Testis (tissue), 3 donors: ENCODE measurements around the gene PDLIM7. TPM values are rescaled to one million over a fixed set of nuclear protein-coding genes. Genes with fewer than 3 reads are reported as not detected.
A peak's percentile ranks its signal among the peaks of the same experiment; 100 is the strongest.

Experiments used
- DNase-seq: peaks from one replicate; pipeline ENCODE4 v3.0.0-alpha.2; 2019
- H3K27ac ChIP-seq, 2 donors: fragments of 200-600 bp; sonication (generic); one replicate each; pipeline ENCODE4 v1.5.1; 2019
- H3K27me3 ChIP-seq: fragments of 200-600 bp; sonication (generic); one replicate; pipeline ENCODE4 v1.5.1; 2019
- H3K36me3 ChIP-seq: fragments of 200-600 bp; sonication (generic); one replicate; pipeline ENCODE4 v1.5.1; 2017; ENCODE audit warnings: low read depth; ENCODE audit errors: missing control alignments
- H3K4me1 ChIP-seq: fragments of 200-600 bp; sonication (generic); one replicate; pipeline ENCODE4 v1.5.1; 2019
- H3K4me3 ChIP-seq, 2 donors: fragments of 200-600 bp; sonication (generic); one replicate each; pipeline ENCODE4 v1.5.1; 2017 to 2019
- H3K9me3 ChIP-seq: fragments of 200-600 bp; sonication (generic); one replicate; pipeline ENCODE4 v1.5.1; 2017
- POLR2A ChIP-seq: fragments of 450-650 bp; IDR thresholded peaks from one replicate; pipeline ENCODE4 v1.6.1; 2017; ENCODE audit warnings: antibody characterized with exemption, mild to moderate bottlenecking, moderate library complexity
- WGBS, 2 donors: methylation state at CpG; one replicate each; pipeline ENCODE4 v1.1.5; 2018; 5-methylcytosine and 5-hydroxymethylcytosine counted together
- intact Hi-C: fragments of 100-400 bp; cut with DNase I; formaldehyde crosslinking; loops from one replicate; pipeline ENCODE4 v1.15.1; 2023; ENCODE audit warnings: low total_unique reads
- polyA plus RNA-seq: library from polyadenylated mRNA; stranded (reverse); fragments of 350-450 nt; fragmentation: Illumina TruSeq; extraction: RNeasy Lipid Tissue Mini Kit (QIAGEN cat#74804); gene quantifications from one replicate; pipeline ENCODE4 v1.2.3, GENCODE V29; 2014; ENCODE audit warnings: low read depth, low replicate concordance; ENCODE audit not compliant: insufficient read depth
- total RNA-seq, 2 donors: library from RNA; depleted of rRNA; stranded (reverse); fragments of >200 nt; gene quantifications; one replicate each; pipeline ENCODE4 v1.2.3, GENCODE V29; 2016
- TF ChIP-seq, protein P1 (sequence below), 3 experiments: fragments of 450-650 bp in 2 of 3; fragments of 200-600 bp in 1 of 3; sonication (generic) in 1 of 3; IDR thresholded peaks; one replicate each; pipeline ENCODE4 v1.5.1; 2016 to 2019; ENCODE audit warnings: antibody characterized with exemption in 3 of 3, mild to moderate bottlenecking in 2 of 3, moderate library complexity in 1 of 3

Gene PDLIM7
- total and polyA plus RNA-seq, 3 donors from 2014 or later, result 72.2 to 118 (median 90.5) TPM

DNA sequence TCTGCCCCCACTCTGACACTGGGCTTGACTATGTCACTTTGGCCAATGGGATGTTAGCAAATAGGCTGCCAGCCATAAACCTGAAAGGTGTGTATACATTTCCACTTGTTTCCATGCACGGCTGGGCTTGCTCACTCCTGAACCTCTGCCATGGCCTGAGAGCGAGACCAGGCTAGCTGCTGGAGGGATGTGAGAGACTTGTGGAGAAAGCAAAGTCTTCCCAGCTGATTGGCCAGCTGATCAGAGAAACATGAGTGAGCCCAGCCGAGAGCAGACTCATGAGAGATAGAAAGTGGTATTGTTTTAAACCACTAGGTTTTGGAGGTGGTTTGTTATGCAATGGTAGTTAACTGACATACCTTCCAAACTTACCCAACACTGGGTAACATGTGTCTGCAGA lies 43.0 kb upstream of the PDLIM7 start:
- H3K4me3 ChIP-seq, result no peak overlapping the region
- WGBS, 2 donors, result 82 to 97% methylated on average over 3 of the region's 3 CpGs
- no peaks in the 10 kb centered on the region for H3K9me3 ChIP-seq
- no peak for DNase-seq
- H3K4me1 ChIP-seq, result peaks cover 31% of the 10 kb centered on the region
- no peaks in the 10 kb centered on the region for H3K27me3 ChIP-seq
- intact Hi-C loops, result no loop called here
- TF ChIP-seq POLR2A, result no peak
- H3K27ac ChIP-seq, result no peak overlapping the region
- no peaks in the 10 kb centered on the region for H3K36me3 ChIP-seq

DNA sequence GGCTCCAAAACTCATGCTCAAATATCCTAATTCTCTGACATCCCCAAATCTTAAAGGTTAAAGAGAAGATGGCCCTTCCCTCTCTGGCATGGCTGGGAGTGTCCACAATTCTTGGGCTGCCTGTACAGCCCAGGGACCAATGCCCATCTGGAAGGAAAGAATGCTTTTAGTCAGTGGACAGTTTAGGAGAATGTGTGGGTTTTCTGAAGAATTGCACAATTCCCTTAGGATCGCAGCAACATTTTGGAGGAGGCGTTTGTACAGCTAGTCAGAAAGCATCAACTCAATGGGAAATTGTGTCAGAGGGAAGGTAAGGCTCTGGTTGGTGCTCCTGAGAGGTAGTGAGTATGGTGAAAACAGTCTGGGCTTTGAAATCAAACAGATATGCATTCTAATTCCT lies 42.0 kb upstream of the PDLIM7 start:
- WGBS, 2 donors, result 71 to 76% methylated on average over 2 of the region's 2 CpGs

DNA sequence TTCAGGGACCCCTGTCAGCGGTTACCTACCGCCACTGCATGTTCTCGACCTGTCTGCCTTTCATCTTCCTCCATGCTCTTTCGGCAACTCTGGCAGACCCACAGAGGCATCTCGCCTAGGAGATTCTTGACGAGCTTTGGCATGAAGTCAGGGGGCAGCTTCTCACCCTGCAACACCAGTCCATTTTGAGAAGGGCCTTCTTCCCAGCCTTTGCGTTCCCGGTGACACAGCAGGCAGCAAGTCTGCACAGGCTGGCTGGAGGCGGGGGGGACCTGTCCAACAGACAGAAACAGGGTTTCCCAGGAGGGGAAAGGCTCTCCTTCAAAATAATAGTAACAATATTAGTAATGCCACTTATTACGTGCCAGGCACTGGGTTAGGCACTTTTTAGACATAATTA lies 41.5 kb upstream of the PDLIM7 start:
- Histone ChIP-seq H3K4me3 (no peak overlapping the region), H3K27ac (no peak overlapping the region), H3K4me1 (peaks cover 31% of the 10 kb centered on the region), H3K27me3 (no peaks in the 10 kb centered on the region), H3K9me3 (no peaks in the 10 kb centered on the region), H3K36me3 (no peaks in the 10 kb centered on the region)
- 87 to 92% methylated on average over 10 of the region's 10 CpGs for WGBS, 2 donors
- TF ChIP-seq, protein P1, sequence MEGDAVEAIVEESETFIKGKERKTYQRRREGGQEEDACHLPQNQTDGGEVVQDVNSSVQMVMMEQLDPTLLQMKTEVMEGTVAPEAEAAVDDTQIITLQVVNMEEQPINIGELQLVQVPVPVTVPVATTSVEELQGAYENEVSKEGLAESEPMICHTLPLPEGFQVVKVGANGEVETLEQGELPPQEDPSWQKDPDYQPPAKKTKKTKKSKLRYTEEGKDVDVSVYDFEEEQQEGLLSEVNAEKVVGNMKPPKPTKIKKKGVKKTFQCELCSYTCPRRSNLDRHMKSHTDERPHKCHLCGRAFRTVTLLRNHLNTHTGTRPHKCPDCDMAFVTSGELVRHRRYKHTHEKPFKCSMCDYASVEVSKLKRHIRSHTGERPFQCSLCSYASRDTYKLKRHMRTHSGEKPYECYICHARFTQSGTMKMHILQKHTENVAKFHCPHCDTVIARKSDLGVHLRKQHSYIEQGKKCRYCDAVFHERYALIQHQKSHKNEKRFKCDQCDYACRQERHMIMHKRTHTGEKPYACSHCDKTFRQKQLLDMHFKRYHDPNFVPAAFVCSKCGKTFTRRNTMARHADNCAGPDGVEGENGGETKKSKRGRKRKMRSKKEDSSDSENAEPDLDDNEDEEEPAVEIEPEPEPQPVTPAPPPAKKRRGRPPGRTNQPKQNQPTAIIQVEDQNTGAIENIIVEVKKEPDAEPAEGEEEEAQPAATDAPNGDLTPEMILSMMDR (IDR thresholded peaks at IDR 0.05), result no peak
- no peak for TF ChIP-seq POLR2A
- intact Hi-C loops, result no loop called here
- DNase-seq, result no peak

More for the DNA sequence above, 42.0 kb upstream of the PDLIM7 start:
- TF ChIP-seq, protein P1 (IDR thresholded peaks at IDR 0.05), result no peak
- no peak for TF ChIP-seq POLR2A
- no peaks in the 10 kb centered on the region for H3K27me3 ChIP-seq
- no peak overlapping the region for H3K4me3 ChIP-seq
- DNase-seq, result no peak
- no peaks in the 10 kb centered on the region for H3K9me3 ChIP-seq
- H3K27ac ChIP-seq, result peak overlapping the region in 1 of 2 donors; percentile 30
- H3K36me3 ChIP-seq, result no peaks in the 10 kb centered on the region
- intact Hi-C loops, result no loop called here
- H3K4me1 ChIP-seq, result peaks cover 31% of the 10 kb centered on the region

DNA sequence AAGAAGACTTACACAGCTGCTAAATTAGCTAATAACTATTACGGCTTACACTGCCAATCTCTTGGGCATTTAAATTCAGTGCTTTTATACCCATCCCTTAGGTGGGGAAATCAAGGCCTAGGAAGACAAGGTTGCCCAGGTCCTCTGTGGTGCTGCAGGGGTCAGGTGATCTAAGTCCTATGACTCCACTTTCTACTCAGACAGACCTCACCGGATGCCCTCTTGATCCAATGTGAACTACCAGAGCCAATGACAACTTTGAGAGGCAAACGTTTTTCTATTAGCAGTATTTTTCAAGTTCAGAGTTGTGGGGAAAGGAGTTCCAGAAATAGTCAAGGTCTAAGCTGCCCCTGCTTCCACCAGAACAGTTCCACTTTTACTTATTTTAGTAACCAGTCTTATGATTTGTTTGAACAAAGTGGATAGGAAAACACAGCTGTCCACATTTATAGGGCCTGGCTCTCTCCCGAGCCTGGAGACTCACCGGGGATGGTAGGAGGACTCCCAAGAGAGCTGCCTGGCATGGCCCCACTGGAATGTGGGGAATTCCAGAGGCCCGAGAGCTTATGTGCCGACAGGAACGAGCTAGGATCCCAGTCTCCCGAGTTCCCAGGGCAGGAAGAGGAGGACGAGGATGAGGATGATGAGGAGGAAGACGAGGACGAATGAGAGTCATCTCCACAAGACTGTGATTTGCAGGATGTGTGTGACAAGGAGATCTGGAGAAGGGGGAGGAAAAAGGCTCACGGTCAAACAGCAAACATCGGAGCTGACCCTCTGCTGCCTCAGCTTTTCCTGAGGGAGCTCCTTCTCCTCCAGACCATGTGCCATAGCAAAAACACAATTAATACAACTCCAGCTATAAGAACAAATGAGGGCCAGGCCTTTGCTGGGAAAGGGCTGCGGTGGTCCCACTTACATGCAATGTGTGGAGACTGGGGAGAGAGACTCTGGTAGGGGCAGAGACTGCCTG lies 40.3 kb upstream of the PDLIM7 start:
- TF ChIP-seq POLR2A, result no peak
- TF ChIP-seq, protein P1 (IDR thresholded peaks at IDR 0.05), result no peak
- intact Hi-C loops, result no loop called here
- DNase-seq, result peak; percentile 60
- Histone ChIP-seq H3K4me1 (peaks cover 31% of the 10 kb centered on the region), H3K27me3 (no peaks in the 10 kb centered on the region), H3K9me3 (no peaks in the 10 kb centered on the region), H3K27ac (peak overlapping the region; percentile 51 to 59), H3K4me3 (no peak overlapping the region), H3K36me3 (no peaks in the 10 kb centered on the region)
- WGBS, 2 donors, result 26 to 37% methylated on average over 15 of the region's 15 CpGs

DNA sequence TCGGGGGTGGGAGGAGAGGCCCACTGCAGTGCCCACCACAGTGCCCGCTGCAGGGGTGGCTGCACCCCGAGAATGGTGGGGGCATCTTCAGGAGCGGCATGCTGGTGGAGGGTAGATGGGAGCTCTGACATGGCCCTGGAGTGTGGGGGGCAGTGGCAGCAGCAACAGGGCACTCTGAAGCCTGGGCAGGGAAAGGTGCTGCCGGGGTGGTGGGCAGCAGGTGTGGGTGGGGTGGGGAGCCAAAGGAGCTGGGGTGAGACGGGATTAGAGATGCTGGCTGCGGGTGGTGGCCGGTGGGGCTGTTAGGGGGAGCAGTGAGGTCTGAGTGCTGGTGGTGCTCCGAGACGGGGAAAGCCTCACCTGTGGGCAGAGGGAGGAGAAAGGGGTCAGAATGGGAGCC lies 39.0 kb upstream of the PDLIM7 start:
- intact Hi-C loops, result no loop called here
- no peaks in the 10 kb centered on the region for H3K9me3 ChIP-seq
- no peak for TF ChIP-seq POLR2A
- TF ChIP-seq, protein P1 (IDR thresholded peaks at IDR 0.05), result no peak
- H3K4me3 ChIP-seq, result no peak overlapping the region
- H3K4me1 ChIP-seq, result peaks cover 31% of the 10 kb centered on the region
- no peak for DNase-seq
- WGBS, 2 donors, result 95 to 96% methylated on average over 10 of the region's 10 CpGs
- no peaks in the 10 kb centered on the region for H3K36me3 ChIP-seq
- peak overlapping the region in 1 of 2 donors; percentile 59 for H3K27ac ChIP-seq
- no peaks in the 10 kb centered on the region for H3K27me3 ChIP-seq
